Activated T-helper 1 cell treated with Interleukin-2 at 50 U/mL for 16 hours (primary cell): ENCODE data around the gene SRPK2.
"Not testable (repeated sequence)": the region's sequence is repeated elsewhere in the genome, so short reads cannot be mapped to it uniquely, and the experiment has no call there.

Source experiments
- DNase-seq: peaks from one replicate; pipeline ENCODE4 v3.0.0-alpha.2; 2020; ENCODE audit warnings: low read depth

SRPK2 gene

GRCh38 chr7:105388356-105389087 is at the start of gene SRPK2:
Gene SRPK2 (minus strand): TSS chr7:105388921.
- DNase-seq: peak; percentile 70

- DNase-seq: no peak
Observed at GRCh38 chr7:105438254-105438653, 49.5 kb upstream of the SRPK2 start.

DNA sequence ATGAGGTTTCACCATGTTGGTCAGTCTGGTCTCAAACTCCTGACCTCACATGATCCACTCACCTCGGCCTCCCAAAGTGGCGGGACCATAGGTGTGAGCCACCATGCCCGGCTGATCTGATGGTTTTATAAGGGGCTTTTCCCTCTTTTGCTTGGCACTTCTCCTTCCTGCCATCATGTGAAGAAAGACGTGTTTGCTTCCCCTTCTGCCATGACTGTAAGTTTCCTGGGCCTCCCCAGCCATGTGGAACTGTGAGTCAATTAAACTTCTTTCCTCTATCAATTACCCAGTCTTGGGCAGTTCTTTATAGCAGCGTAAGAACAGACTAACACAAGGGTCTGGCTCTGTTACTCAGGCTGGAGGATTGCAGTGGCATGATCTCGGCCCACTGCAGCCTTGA is 48.6 kb upstream of the SRPK2 start:
- DNase-seq: not testable (repeated sequence)

- DNase-seq: peak; percentile 7
Observed at GRCh38 chr7:105429746-105430612, 41.3 kb upstream of the SRPK2 start.

GRCh38 chr7:105426606-105427146 is 38.0 kb upstream of the SRPK2 start:
- DNase-seq: no peak

DNA sequence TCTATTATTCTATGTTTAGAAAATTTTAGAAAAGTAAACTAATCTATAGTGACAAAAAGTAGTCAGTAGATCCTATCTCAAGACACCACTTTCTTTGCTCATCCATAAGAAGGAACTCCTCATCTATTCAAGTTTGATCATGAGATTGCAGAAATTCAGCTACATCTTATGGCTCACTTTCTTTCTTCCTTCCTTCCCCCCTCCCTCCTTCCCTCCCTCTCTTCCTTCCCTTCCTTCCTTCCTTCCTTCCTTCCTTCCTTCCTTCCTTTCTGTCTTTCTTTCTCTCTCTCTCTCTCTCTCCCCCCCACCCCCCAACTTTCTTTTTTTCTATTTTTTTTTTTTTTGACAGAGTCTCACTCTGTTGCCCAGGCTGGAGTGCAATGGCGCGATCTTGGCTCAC is 35.3 kb upstream of the SRPK2 start:
- no peak for DNase-seq

GRCh38 chr7:105413887-105414437 is 25.2 kb upstream of the SRPK2 start:
- DNase-seq: no peak

- not testable (repeated sequence) for DNase-seq
Observed at GRCh38 chr7:105410774-105411173, 22.1 kb upstream of the SRPK2 start.

DNA sequence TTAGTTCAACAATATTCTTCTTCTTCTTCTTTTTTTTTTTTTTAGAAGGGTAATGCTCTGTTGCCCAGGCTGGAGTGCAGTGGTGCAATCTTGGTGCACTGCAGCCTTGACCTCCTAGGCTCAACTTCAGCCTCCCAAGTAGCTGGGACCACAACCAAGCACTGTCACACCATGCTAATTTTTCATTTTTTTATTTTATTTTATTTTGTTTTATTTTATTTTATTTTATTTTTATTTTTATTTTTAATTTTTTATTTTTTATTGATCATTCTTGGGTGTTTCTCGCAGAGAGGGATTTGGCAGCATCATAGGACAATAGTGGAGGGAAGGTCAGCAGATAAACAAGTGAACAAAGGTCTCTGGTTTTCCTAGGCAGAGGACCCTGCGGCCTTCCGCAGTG is 21.1 kb upstream of the SRPK2 start:
- DNase-seq: not testable (repeated sequence)

- no peak for DNase-seq
Observed at GRCh38 chr7:105408791-105409410, 20.2 kb upstream of the SRPK2 start.

DNA sequence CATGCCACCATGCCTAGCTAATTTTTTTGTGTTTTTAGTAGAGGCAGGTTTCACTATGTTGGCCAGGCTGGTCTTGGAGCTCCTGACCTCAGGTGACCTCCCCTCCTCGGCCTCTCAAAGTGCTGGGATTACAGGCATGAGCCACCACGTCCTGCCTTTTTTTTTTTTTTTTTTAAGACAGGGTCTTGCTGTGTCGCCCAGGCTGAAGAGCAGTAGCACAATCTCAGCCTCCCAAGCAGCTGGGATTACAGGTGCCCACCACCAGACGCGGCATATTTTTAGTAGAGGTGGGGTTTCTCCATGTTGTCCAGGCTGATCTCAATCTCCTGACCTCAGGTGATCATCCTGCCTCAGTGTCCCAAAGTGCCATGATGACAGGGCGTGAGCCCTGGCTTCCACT is 14.4 kb upstream of the SRPK2 start:
- DNase-seq: no peak

DNA sequence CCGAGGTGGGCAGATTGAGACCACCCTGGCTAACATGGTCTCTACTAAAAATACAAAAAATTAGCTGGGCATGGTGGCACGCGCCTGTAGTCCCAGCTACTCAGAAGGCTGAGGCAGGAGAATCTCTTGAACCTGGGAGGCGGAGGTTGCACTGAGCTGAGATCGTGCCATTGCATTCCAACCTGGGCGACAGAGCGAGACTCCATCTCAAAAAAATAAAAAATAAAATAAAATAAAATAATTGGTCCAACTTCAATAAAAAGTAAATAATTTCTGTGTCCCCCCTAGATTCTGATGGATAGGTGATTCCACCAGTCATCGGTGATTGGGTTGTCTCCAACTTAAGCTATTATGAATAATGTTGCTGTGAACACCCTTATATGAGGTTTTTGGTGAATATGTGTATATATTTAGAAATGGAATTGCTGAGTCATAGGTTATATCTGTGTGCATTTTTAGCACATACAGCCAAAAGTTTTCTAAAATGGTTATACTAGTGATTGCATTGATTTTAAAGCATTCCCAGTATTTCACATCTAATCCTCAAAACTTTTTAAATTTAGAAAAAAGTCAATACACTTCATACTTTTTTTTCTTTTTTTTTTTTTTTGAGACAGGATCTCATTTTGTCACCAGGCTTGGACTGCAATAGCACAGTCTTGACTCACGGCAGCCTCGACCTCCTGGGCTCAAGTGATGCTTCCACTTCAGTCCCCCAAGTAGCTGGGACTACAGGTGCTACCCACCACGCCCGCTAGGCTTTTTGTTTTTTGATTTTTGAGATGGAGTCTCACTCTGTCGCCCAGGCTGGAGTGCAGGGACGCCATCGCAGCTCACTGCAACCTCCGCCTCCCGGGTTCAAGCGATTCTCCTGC is 13.7 kb upstream of the SRPK2 start:
- DNase-seq: no peak

DNA sequence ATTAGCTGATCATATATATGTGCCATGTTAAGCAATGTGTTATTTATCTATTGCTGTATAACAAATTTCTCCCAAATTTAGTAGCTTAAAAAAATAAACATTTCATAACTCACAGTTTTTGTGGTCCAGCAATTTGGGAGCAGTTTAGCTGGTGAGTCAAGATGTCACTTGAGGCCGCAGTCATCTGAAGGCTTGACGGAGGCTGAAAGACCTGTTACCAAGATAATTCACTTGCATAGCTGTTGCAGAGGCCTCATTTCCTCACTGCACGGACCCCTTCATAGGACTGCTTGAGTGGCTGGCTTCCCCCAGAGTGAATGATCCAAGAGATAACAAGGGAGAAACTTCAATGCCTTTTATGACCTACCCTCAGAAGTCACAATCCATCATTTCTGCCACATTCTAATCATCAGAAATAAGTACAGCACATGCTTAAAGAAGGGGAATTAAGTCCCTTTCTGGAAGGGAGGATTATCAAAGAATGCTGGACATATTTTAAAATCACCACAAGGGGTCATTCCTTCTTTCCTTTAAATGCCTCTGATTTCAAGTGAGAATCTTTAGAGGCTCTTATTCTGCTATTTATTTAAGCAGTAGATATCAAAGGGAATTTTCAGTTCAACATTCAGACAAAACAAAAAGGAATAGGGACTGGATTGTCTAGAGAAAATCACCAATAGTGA is 10.5 kb upstream of the SRPK2 start:
- DNase-seq: no peak

GRCh38 chr7:105396566-105396965 is 7.8 kb upstream of the SRPK2 start:
- DNase-seq: no peak

GRCh38 chr7:105391429-105391828 is 2.7 kb upstream of the SRPK2 start:
- no peak for DNase-seq

DNA sequence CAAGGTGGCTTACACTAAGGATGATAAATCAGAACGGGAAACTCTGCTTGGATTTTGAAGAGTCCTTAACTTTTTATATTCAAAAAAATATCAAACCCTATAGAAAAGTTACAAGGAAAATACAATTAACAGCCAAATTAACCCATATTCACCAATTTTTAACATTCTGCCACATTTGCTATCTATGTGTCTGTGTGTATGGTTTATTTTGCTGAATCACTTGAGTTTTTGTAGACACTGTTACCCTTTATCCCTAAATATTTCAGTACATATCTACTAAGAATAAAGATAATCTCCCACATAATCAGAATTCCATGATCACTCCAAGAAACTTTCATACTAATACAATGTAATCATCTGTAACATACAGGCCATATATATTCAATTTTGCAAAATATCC is 1.2 kb upstream of the SRPK2 start:
- DNase-seq: no peak

GRCh38 chr7:105389088-105389650 is 448 bp upstream of the SRPK2 start:
- DNase-seq: peak; percentile 10

GRCh38 chr7:105387508-105388355 is 989 bp downstream of the SRPK2 start:
- peak; percentile 33 for DNase-seq

- DNase-seq: no peak
Observed at GRCh38 chr7:105377903-105378302, 10.8 kb downstream of the SRPK2 start.
